GM10248 (cell line): ENCODE results near the gene VIPR1.
"Not testable (repeated sequence)": the region's sequence is repeated elsewhere in the genome, so short reads cannot be mapped to it uniquely, and the experiment has no call there.

ENCODE experiments used
- CTCF ChIA-PET: fragments of 300-600 bp; sonication (Branson Sonifier 250); formaldehyde crosslinking; extraction: SDS; loops from one replicate; lab custom pipeline; 2021; ENCODE audit warnings: antibody characterized with exemption; lab: Yijun Ruan, JAX
- POLR2A ChIA-PET: fragments of 350-650 bp; sonication (Branson Sonifier 250); formaldehyde crosslinking; extraction: SDS; loops from one replicate; lab custom pipeline; 2020; ENCODE audit warnings: antibody characterized with exemption; lab: Yijun Ruan, JAX
- DNase-seq: peaks from one replicate; pipeline ENCODE4 v3.0.0; 2012; ENCODE audit errors: extremely low spot score
- CTCF ChIP-seq: IDR thresholded peaks from 2 replicates; pipeline ENCODE4 v1.5.1; 2012; ENCODE audit warnings: mild to moderate bottlenecking, low read depth; ENCODE audit errors: extremely low read depth, missing control alignments, control extremely low read depth

VIPR1 gene

GRCh38 chr3:42569593-42570142 lies 67.2 kb downstream of the VIPR1 start:
- no peak for TF ChIP-seq CTCF
- ChIA-PET POLR2A (no interaction called here), CTCF (no interaction called here)
- DNase-seq = no peak

GRCh38 chr3:42572278-42572677 lies 69.8 kb downstream of the VIPR1 start:
- CTCF ChIA-PET = interaction anchor here (1.0 to 2.1 kb wide), 6 partner anchors 9 to 88 kb away, joined by 3 to 10 read pairs (median 4); partner anchors contain the start of gene SEC22C
- peak; percentile 44 for DNase-seq
- peak; percentile 58 for TF ChIP-seq CTCF
- POLR2A ChIA-PET = no interaction called here

GRCh38 chr3:42575137-42575741 lies 72.8 kb downstream of the VIPR1 start:
- DNase-seq = no peak
- ChIA-PET POLR2A (no interaction called here), CTCF (interaction anchor here (1.5 to 1.9 kb wide), 2 partner anchors 38 to 384 kb away, joined by 3 to 6 read pairs; no protein-coding TSS in a partner anchor)
- TF ChIP-seq CTCF = no peak

- DNase-seq = no peak
- ChIA-PET CTCF (interaction anchor here (1.2 kb wide), 2 partner anchors 17 to 31 kb away, joined by 3 to 4 read pairs; no protein-coding TSS in a partner anchor), POLR2A (no interaction called here)
- TF ChIP-seq CTCF = no peak
Measured at GRCh38 chr3:42578054-42578453, 75.6 kb downstream of the VIPR1 start.

GRCh38 chr3:42579346-42579745 lies 76.9 kb downstream of the VIPR1 start:
- CTCF ChIA-PET = interaction anchor here (0.9 kb wide), 1 partner anchor 13 kb away, joined by 3 read pairs; no protein-coding TSS in a partner anchor
- DNase-seq, POLR2A ChIA-PET: not testable (repeated sequence)

- TF ChIP-seq CTCF = no peak
- ChIA-PET POLR2A (no interaction called here), CTCF (interaction anchor here (0.8 to 3.9 kb wide), 7 partner anchors 9 to 169 kb away, joined by 3 to 15 read pairs (median 3); partner anchors contain the start of gene NKTR)
- no peak for DNase-seq
Measured at GRCh38 chr3:42581400-42581708, 78.9 kb downstream of the VIPR1 start.
